HG02884 (cell line): Measurements from ENCODE around the gene DCP1A.
"Not testable (repeated sequence)": the region's sequence is repeated elsewhere in the genome, so short reads cannot be mapped to it uniquely, and the experiment has no call there.

ENCODE experiments used
- ATAC-seq: cut with Tn5 transposase; IDR thresholded peaks from one replicate; pipeline ENCODE4 v1.9.1; 2021; ENCODE audit warnings: mild to moderate bottlenecking, moderate library complexity; ENCODE audit not compliant: unreplicated experiment

DCP1A gene

DNA sequence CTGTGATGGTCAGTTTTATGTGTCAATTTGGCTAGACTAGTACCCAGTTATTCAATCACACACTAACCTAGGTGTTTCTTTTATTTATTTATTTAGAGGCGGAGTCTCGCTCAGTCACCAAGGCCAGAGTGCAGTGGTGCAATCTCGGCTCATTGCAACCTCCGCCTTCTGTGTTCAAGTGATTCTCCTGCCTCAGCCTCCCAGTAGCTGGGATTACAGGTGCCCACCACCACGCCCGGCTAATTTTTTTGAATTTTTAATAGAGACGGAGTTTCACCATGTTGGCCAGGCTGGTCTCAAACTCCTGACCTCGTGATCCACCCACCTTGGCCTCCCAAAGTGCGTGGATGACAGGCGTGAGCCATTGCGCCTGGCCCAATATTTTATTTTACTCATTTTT, 78.2 kb downstream of the DCP1A start:
- not testable (repeated sequence) for ATAC-seq

- no peak for ATAC-seq
Observed at GRCh38 chr3:53267766-53268165, 79.6 kb downstream of the DCP1A start.

GRCh38 chr3:53264718-53265117, 82.6 kb downstream of the DCP1A start:
- ATAC-seq = no peak

DNA sequence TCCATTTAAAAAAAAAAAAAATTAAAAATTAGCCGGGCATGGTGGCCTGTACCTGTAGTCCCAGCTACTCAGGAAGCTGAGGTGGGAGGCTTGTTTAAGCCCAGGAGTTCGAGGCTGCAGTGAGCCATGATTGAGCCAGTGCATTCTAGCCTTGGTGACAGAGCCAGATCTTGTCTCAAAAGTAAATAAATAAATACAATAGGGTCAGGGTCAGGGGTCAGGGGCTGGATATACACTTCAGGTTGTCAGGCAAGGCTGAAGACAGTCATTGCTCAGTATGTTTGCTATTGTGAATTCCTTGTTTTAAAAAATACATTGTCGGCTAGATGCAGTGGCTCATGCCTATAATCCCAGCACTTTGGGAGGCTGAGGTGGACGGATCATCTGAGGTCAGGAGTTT, 83.4 kb downstream of the DCP1A start:
- ATAC-seq = no peak

DNA sequence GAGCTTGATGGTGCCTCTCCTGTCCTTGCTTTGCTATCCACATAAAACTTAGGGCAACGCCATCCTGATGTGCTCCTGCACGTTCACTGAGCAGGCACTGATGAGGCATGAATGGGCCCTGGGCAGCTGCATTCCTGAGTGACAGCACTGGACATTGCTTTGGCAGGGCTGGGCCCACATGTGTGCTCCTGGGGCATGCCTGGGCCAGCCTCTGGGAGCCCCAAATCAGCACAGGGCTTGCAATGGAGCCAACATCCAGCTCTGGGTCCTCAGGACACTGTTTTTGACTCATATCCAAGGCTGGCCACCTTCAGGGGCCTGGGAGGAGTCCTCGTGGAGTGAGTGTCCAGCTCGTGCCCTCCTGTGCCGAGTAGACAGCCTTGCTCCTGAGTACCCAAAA, 85.6 kb downstream of the DCP1A start:
- ATAC-seq = no peak

GRCh38 chr3:53260286-53260785, 87.0 kb downstream of the DCP1A start:
- ATAC-seq = no peak

DNA sequence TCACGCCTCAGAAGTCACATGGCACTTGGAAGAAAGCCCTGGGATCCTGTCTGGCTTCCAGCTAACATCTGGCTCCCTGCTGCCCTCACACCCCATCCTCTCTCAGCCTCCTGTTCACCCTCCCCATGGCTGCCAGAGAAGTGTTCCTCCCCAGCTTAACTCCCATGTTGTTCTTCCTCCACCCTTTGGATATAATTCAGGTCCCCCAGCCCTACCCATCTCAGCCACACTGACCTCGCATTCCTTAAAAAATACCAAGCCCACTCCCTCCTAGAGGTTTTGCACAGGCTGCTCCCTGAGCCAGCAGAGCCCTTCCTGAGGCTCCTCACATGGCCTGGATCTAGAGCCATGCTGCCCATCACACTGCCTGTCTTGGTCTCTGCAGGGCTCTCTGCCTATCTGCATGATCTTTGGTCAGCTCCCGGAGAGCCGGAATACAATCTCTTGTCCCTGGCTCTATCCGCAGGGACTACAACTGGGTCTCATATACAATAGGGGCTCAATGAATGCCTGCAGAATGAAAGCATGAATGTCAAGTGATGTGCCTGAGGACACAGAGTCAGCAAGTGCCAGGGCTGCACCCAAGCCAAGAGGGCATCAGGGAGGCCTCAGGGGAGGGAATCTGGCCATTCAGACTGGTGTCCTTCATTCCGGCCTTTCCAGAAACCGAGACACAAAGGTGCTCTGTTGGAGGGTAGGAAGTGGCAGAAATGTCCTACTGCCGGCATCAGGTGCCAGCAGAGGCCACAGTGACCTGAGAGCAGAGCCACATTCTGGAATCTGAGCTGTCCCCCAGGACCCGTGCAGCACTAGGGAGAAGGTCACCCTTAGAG, 87.7 kb downstream of the DCP1A start:
- no peak for ATAC-seq

DNA sequence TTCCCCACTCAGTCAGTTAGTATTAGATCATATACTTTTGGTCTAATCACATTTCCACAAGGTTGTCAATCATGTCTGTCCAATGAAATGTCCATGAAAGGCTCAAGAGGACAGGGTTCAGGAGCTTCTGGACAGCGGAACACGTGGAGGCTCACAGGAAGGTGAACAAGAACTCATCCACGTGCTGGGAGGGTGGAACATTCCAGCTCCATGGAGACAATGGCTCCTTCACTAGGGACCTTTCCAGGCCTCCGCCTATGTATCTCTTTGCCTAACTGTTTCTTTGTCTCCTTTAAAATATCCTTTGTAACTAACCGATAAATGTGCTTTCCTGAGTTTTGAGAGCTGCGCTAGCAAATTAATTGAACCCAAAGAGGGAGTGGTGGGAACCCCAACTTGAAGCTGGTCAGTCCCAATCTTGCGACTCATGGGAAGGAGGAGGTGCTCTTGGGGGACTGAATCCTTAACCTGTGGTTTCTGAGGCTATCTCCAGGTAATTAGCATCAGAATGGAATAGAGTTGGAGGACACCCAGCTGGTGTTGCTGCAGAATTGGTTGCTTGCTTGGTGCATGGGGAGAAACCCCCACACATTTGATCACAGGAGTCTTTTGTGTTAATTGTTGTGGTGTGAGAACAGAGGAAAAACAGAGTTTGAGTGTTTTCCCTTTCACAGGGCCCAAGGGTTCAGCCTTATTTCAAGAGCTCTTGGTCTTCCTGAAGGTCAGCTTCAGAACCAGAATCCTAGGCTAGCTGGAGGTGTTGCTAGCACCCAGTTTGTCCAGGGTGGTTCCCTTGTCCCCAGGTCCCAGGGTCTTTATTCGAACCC, 88.5 kb downstream of the DCP1A start:
- ATAC-seq = no peak

DNA sequence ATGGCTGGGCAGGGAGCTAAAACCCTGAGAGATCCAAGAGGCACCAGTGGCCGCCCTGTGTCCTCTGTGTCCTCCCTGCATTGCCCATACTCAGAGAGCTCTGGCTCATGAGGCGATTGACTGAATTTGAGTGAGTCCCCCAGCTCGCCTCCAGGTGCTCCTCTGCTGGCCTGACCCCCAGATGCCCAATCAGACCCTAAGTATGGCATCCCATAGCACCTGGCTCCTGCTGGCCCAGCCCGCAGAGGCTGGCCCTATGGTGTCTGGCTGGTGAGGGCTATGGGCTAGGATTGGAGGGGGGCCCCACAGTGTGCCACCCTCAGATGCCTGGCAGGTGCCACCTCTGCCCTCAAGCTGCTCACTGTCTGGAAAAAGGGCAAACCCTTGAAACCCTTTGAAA, 89.9 kb downstream of the DCP1A start:
- no peak for ATAC-seq

- ATAC-seq = no peak
Observed at GRCh38 chr3:53256704-53257055, 90.7 kb downstream of the DCP1A start.

DNA sequence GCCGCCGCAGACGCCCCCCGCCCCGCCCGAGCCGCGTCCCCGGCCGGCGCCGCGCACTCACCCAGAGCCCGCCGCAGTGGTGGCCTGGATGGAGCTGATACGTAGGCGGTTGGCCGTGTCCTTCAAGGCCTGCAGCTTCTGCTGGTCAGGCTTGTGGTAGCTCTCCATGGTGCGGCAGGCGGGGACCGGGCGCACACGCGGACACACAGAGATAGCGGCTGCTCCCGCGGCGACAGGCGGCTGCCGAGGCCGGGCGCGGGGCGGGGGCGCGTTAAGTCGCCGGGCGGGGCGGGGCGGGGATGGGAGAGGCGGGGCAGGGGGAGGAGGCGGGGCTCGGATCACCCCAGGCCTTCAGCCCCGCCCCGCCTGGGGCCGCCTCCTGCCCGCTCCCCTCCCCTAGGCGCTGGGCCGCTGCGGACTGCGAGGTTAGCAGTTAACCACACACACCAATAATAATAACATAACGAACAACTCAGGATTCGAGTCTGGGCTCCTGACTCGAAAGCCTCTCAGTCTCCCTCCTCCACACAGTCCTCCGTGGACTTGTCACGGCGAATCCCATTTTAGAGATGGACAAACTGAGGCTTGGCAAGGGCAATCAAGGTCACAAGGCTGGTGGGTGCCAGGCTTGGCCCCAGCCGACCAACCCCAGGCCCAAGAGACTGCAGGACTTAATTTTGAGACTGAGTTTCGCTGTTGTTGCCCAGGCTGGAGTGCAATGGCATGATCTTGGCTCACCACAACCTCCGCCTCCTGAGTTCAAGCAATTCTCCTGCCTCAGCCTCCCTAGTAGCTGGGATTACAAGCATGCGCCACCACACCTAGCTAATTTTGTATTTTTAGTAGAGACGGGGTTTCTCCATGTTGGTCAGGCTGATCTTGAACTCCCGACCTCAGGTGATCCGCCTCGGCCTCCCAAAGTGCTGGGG, 91.3 kb downstream of the DCP1A start, which contains the start of gene TKT:
Gene TKT, minus strand, starts transcription at position 248 of the 929 bp plus-strand sequence. Its CDS starts 80 bp downstream, at position 168.
- peak; percentile 55 for ATAC-seq

DNA sequence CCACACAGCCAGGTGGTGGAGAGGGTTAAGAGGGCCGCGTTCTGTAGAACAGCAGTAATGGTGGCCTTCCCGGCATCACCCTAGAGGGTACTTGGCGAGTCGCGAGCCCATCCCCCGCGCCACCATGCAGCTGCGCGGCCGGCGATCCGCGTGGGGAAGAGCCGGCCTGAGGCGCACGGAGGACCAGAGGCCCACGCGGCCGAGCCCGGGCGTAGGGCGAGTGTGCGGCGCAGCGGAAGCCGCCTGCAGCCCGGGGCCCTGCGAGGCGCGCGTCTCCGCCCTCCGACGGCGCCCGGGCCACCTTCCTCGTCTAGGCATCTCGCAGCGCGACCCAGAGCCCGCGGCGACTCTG, 91.9 kb downstream of the DCP1A start:
- ATAC-seq = peak; percentile 37

GRCh38 chr3:53254509-53255422, 92.6 kb downstream of the DCP1A start:
- ATAC-seq = no peak

- no peak for ATAC-seq
Observed at GRCh38 chr3:53253707-53254508, 93.4 kb downstream of the DCP1A start.

GRCh38 chr3:53252947-53253322, 94.4 kb downstream of the DCP1A start:
- ATAC-seq = not testable (repeated sequence)

GRCh38 chr3:53252096-53252946, 95.0 kb downstream of the DCP1A start:
- ATAC-seq = no peak

GRCh38 chr3:53250881-53251605, 96.3 kb downstream of the DCP1A start:
- ATAC-seq = no peak
